GM18873 (cell line): ENCODE results near the gene CC2D2B.

Source experiments
- ATAC-seq: cut with Tn5 transposase; IDR thresholded peaks from one replicate; pipeline ENCODE4 v1.9.1; 2021; ENCODE audit warnings: mild to moderate bottlenecking, moderate library complexity, moderate number of reproducible peaks; ENCODE audit not compliant: unreplicated experiment, low FRiP score

Gene CC2D2B

GRCh38 chr10:96072674-96073073 lies 164.9 kb downstream of the CC2D2B start:
- ATAC-seq = no peak

DNA sequence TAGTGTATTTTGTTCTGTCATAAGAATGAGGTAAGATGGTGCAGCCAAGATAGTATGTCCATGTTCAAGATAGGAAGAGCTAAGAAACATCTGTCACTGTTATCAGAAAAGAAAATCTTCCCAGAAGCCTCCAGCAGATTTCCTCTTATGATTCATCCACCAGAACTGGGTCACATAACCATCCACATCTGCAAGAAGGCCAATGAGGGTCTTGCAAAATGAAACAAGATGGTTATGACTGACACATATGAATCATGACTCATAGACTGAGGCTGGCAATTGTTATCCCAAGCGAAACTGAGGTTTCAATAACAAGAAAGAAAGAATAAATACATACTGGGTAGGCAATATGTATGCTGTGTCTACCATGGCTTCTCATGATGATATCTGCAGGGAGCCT lies 165.9 kb downstream of the CC2D2B start:
- no peak for ATAC-seq

DNA sequence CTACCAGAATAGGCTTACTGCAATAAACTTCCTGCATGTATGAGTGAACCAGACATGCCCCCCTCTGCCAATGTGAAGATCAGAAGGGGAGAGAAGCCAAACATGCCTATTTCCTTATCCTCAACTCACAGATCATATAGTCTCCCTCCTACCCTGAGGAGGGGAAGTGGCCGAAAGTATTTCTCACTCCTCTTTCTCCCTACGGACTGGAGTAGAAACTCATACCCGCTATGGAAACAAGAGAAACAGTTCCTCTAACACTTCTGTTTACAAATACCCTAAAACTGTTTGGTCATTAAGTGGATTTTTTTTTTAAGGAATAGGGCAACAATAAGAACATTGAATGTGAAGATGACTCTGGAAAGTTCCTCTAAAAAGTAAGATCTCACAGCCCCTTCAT lies 167.0 kb downstream of the CC2D2B start:
- no peak for ATAC-seq

- no peak for ATAC-seq
Observed at GRCh38 chr10:96075977-96076376, 168.2 kb downstream of the CC2D2B start.

GRCh38 chr10:96077156-96077555 lies 169.4 kb downstream of the CC2D2B start:
- no peak for ATAC-seq

- no peak for ATAC-seq
Observed at GRCh38 chr10:96082153-96082552, 174.4 kb downstream of the CC2D2B start.
